ENCODE measurements around the gene C19orf12.

The C19orf12 gene

GRCh38 chr19:29697523-29698261, 17.4 kb downstream of the C19orf12 start:
- no peak for DNase-seq (ENCODE audit: low read depth in 2 of 2, low spot score in 1 of 2)

DNA sequence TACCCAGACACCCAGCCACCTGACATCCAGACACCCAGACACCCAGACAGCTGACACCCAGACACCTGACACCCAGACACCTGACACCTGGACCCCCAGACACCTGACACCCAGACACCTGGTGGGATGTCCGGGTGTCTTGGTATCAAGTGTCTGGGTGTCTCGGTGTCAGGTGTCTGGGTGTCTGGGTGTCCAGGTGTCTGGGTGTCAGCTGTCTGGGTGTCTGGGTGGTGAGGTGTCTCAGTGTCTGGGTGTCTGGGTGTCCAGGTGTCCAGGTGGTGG, 18.6 kb downstream of the C19orf12 start:
- no peak for DNase-seq (ENCODE audit: low read depth in 2 of 2, low spot score in 1 of 2)

GRCh38 chr19:29695765-29696564, 19.1 kb downstream of the C19orf12 start:
- DNase-seq (ENCODE audit: low read depth in 2 of 2, low spot score in 1 of 2): no peak

GRCh38 chr19:29694669-29695627, 20.1 kb downstream of the C19orf12 start:
- peak in 1 of 2 donors; percentile 58 for DNase-seq (ENCODE audit: low read depth in 2 of 2, low spot score in 1 of 2)

GRCh38 chr19:29694161-29694560, 20.9 kb downstream of the C19orf12 start:
- DNase-seq (ENCODE audit: low read depth in 2 of 2, low spot score in 1 of 2): no peak

DNA sequence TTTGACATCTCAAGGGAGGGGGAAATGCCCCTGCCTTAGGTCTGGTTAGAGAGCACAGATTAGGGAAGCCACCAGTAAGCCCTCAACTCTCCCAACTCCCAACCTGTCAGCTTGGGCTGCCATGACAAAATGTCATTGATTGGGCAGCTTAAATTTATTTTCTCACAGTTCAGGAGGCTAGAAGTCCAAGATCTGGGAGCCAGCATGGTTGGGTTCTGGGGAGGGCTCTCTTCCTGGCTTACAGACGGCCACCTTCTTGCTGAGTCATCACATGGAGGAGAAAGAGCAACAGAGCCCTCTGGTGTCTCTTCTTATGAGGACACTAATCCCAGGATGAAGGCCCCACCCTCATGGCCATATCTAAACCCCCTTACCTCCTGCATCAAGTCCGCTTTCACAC, 24.2 kb downstream of the C19orf12 start:
- DNase-seq (ENCODE audit: low read depth in 2 of 2, low spot score in 1 of 2): no peak

- no peak for DNase-seq (ENCODE audit: low read depth in 2 of 2, low spot score in 1 of 2)
Observed at GRCh38 chr19:29687897-29688728, 26.9 kb downstream of the C19orf12 start.

GRCh38 chr19:29687244-29687896, 27.7 kb downstream of the C19orf12 start:
- DNase-seq (ENCODE audit: low read depth in 2 of 2, low spot score in 1 of 2): no peak

DNA sequence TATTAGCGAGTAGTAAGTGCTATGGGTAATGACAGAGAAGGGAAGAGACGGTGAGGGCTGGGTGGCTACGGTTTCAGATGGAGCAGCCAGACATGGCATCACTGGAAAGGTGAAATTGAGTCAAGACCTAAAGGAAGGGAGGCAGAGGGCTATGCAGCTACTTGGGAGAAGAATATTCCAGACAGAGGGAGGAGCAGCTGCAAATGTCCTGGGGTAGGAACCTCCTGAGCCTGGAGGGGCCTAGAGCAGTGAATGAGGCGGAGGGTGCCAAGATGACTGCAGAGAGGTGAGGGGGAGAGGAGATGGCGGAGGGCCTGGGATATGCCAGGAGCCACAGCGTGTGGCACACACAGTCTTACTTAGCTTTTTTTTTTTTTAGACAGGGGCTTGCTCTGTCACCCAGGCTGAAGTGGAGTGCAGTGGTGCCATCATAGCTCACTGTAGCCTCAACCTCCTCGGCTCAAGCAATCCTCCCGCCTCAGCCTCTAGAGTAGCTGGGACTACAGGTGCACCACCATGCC, 28.7 kb downstream of the C19orf12 start:
- no peak for DNase-seq (ENCODE audit: low read depth in 2 of 2, low spot score in 1 of 2)

DNA sequence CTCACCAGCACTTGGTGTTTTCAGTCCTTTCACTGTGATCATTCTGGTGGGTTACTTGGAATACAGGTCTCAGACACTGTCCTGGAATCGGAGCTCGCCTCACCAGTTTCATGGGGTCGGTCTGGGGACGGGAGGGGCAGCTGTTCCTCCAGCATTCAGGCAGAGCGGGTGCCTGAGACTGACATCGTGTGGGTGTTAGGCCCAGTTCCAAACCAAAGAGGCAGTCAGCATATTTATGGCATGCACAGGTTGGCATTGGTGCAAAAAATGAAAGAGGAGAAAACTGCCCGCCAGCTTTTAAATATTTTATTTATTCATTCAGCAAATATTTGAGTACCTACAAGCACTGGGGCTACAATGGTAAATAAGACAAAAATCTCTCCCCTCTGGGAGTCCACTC, 29.7 kb downstream of the C19orf12 start:
- DNase-seq (ENCODE audit: low read depth in 2 of 2, low spot score in 1 of 2): no peak

DNA sequence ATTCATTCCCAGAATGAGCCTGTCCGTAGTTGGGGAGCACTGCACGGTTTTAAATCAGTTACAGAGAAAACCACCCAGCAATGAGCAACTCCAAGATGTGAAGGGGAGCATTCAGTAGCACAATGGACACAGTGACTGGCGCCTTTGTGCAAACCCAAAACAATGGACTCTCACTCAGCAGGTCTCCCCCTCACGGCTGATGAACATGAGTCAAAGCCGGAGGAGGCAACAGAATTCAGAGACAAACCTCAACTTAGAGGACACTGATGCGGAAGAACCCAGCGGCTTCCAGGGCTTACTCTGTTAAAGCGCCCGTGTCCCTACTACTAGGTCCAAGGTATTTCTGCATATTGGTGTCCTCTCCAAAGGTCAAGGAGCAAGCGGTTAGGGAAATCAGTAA, 32.1 kb downstream of the C19orf12 start:
- no peak for DNase-seq (ENCODE audit: low read depth in 2 of 2, low spot score in 1 of 2)

DNA sequence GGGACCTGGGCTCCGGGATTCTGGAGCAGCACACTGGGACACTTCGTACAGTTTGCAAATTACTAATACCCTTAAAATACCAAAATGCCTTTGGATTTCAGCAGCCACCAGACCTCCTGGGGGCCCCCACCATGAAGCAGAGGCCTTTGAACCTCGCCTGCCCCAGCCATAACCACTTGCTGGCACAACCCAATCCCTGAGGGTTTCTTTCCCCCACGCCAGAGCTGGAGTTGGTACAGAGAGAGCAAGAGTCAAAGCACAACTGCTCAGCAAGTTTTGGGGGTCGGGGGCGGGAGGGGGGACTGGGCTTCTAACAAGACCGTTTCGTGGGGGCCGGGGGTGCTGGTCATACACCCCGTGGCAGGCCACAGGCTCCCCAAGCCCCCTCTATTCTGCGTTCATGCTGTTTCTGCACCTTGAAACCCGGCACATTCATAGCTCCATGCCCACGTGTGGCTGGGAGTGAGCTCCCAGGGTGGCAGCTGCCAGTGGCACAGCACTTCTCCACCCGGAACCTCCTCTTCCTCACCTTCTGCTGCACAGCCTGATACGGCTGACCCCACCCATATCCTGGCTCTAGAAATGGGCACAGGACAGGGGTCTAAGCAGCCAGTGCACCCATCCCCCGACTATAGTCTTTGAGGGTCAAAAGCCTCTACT, 32.7 kb downstream of the C19orf12 start:
- DNase-seq (ENCODE audit: low read depth in 2 of 2, low spot score in 1 of 2): no peak

DNA sequence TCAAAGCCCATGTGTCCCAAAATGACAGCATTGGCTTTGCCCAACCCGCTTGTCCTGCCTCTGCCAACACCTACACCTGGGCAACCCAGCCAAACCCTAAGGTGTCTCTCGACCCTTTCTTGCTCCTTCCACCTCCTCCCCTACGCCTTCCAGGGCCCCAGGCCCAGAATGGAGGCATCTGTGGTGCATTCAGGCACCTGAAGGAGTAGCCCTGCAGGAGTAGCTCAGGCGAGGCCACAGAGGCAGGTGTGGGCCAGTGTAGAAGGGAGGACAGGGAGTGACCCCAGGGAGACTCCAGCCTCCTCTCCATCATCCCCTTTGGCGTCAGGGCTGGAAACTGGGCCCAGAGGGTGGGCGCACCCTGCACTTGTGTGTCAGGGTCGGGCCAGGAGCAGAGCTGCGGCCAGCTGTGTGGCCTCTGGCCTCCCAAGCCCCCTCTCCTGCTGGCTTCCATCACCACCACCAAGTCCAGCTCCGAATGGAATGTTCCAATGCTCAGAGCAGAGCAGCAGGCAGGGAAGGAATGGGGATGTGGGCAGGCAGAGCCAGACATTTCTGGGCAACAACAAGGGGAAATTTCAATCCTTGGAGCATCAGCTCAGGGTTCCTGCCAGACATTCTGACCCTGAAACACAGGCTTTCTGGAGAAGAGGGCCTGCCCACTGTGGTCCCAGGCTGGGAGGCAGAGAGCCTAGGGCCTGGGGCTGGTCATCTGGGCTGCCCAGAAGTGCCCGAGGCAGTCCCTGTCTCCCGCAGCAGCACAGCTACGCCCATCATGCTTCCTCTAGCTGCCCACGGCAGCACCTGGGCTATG, 33.4 kb downstream of the C19orf12 start:
- DNase-seq (ENCODE audit: low read depth in 2 of 2, low spot score in 1 of 2): no peak

DNA sequence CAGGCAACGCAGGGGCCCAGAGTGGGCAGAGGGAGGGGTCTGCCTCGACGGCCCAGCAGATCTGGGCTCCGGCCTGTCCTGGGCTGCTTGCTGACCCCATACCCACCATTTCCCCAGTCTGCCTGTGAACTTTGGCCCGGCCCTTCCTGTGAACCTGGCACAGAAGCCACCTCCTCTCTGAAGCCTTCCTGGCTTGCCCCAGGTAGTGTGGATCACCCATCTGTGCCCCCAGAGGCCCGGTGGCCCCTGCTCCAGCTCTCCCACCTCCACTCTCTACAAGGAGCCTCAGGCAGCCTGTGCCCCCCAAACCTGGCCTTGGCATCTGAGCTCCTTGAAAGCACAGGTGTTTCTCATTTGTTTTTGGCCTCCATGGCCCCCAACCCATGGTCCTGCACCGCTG, 34.1 kb downstream of the C19orf12 start:
- DNase-seq (ENCODE audit: low read depth in 2 of 2, low spot score in 1 of 2): no peak

GRCh38 chr19:29680447-29680846, 34.6 kb downstream of the C19orf12 start:
- DNase-seq (ENCODE audit: low read depth in 2 of 2, low spot score in 1 of 2): peak; percentile 51 to 69

DNA sequence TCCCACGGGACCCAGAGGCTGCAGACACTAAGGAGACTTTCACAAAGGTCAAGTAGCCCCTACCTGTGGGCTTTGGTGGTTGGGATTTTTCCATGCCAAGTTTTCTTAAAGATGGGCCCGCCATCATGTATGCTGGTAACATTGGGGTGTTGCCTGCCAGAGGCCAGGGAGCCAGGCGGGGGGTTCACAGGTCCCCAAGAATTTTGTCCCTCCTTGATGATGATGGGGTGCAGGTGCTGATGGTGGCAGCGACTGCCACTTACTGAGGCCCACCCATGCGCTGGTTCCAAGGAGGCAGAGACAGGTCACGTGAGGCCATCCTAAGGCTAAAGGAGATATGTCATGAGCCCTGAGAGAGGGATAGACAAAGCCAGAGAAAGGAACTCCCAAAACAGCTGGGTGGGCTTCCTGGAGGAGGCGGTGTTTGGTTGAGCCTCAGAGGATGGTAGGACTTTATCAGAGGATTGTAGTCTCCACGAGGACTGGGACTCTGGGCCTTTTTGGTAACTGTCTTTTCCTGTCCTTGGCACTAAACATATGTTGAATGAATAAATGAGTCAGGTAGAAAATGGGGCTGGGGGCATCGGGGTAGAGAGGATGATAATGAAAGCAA, 35.4 kb downstream of the C19orf12 start:
- DNase-seq (ENCODE audit: low read depth in 2 of 2, low spot score in 1 of 2): no peak

- DNase-seq (ENCODE audit: low read depth in 2 of 2, low spot score in 1 of 2): no peak
Observed at GRCh38 chr19:29678484-29679106, 36.5 kb downstream of the C19orf12 start.

Data from stimulated activated CD8-positive, alpha-beta memory T cell treated with anti-CD3 and anti-CD28 coated beads, Interleukin-4, amount 100 ng/mL, for 4 hours (primary cell).